SK-N-SH treated with all-trans-retinoic acid at 6 μM for 48 hours (cell line): ENCODE results near the gene SDC4.

Source experiments
- BACH2 ChIP-seq: fragments of 250-450 bp; sonication (Bioruptor Pico); IDR thresholded peaks from 2 replicates; pipeline ENCODE4 v1.9.0; 2021; ENCODE audit warnings: mild to moderate bottlenecking, borderline replicate concordance
- PPARA ChIP-seq: fragments of 250-450 bp; sonication (Bioruptor Pico); IDR thresholded peaks from 2 replicates; pipeline ENCODE4 v1.5.0; 2020; ENCODE audit warnings: mild to moderate bottlenecking, borderline replicate concordance
- RARB ChIP-seq: fragments of 250-450 bp; sonication (Bioruptor Pico); IDR thresholded peaks from 2 replicates; pipeline ENCODE4 v1.8.0; 2021; ENCODE audit warnings: mild to moderate bottlenecking, moderate library complexity
- TCF4 ChIP-seq: fragments of 250-450 bp; sonication (Bioruptor Pico); IDR thresholded peaks from 2 replicates; pipeline ENCODE4 v1.8.0; 2021; ENCODE audit warnings: mild to moderate bottlenecking, moderate library complexity, borderline replicate concordance
- ZNF70 ChIP-seq: fragments of 450-650 bp; formaldehyde crosslinking; IDR thresholded peaks from 2 replicates; pipeline ENCODE4 v1.5.0; 2020; ENCODE audit warnings: mild to moderate bottlenecking, moderate library complexity
- ZNF8 ChIP-seq: fragments of 450-650 bp; formaldehyde crosslinking; IDR thresholded peaks from 2 replicates; pipeline ENCODE4 v1.5.0; 2020; ENCODE audit warnings: mild to moderate bottlenecking, moderate library complexity
- TF ChIP-seq, protein P1 (sequence below): fragments of 250-450 bp; sonication (Bioruptor Pico); IDR thresholded peaks from 2 replicates; pipeline ENCODE4 v1.8.0; 2020; ENCODE audit warnings: mild to moderate bottlenecking, moderate library complexity, borderline replicate concordance

DNA sequence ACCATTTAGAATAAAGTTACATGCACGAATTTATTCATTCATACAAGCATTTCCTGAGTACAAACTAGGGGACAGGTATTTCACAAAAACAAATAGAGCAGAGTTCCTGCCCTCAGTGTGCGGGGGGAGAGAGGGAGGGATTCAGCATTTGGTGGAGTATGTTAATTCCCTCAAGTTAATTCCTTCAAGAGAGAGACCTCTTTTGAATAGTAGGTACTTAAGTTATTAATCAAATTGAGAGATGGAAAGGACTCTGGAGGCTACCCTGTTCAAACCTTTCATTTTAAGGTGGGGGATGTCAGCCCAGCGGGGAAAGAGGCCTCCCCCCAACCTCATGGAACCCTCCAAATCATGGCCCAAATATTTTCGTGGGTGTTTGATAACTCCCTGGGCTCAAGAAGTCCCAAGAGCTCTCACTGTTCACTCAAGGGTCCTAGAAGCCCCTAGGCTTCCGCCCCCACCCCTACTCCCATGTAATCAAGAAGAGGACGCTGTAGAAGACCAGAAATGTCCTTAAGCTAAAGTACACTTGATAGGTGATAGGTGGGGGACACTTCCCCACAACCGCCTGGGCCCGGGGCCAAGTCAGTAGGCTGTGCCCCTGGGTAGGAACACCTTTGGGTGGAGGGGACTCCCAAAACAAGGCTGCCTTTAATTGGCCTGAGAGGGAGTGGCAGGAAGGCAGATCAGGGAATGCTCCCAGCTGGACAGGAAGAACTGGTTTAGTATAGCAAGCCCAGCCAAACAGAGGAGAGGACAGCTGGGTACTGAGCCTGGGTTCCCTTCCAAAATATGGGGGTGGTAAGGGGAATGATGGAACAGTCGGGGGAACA is 2.9 kb downstream of the SDC4 start:
- no peak for TF ChIP-seq ZNF70
- TF ChIP-seq BACH2 (CRISPR knock-in tag) = no peak
- TF ChIP-seq TCF4 (CRISPR knock-in tag) = no peak
- TF ChIP-seq ZNF8 = no peak
- TF ChIP-seq, protein P1, sequence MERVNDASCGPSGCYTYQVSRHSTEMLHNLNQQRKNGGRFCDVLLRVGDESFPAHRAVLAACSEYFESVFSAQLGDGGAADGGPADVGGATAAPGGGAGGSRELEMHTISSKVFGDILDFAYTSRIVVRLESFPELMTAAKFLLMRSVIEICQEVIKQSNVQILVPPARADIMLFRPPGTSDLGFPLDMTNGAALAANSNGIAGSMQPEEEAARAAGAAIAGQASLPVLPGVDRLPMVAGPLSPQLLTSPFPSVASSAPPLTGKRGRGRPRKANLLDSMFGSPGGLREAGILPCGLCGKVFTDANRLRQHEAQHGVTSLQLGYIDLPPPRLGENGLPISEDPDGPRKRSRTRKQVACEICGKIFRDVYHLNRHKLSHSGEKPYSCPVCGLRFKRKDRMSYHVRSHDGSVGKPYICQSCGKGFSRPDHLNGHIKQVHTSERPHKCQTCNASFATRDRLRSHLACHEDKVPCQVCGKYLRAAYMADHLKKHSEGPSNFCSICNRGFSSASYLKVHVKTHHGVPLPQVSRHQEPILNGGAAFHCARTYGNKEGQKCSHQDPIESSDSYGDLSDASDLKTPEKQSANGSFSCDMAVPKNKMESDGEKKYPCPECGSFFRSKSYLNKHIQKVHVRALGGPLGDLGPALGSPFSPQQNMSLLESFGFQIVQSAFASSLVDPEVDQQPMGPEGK (CRISPR knock-in tag) = no peak
- TF ChIP-seq PPARA (CRISPR knock-in tag) = no peak
- no peak for TF ChIP-seq RARB
